Gastroesophageal sphincter (tissue), 2 donors: ENCODE results near the gene SYT1.

Experiments used
- EP300 ChIP-seq: sonication (generic); formaldehyde crosslinking; IDR thresholded peaks from one replicate; pipeline ENCODE4 v1.6.1; 2017; ENCODE audit warnings: antibody characterized with exemption, mild to moderate bottlenecking
- POLR2AphosphoS5 ChIP-seq: sonication (generic); formaldehyde crosslinking; IDR thresholded peaks from one replicate; pipeline ENCODE4 v1.6.1; 2017; ENCODE audit warnings: antibody characterized with exemption

DNA sequence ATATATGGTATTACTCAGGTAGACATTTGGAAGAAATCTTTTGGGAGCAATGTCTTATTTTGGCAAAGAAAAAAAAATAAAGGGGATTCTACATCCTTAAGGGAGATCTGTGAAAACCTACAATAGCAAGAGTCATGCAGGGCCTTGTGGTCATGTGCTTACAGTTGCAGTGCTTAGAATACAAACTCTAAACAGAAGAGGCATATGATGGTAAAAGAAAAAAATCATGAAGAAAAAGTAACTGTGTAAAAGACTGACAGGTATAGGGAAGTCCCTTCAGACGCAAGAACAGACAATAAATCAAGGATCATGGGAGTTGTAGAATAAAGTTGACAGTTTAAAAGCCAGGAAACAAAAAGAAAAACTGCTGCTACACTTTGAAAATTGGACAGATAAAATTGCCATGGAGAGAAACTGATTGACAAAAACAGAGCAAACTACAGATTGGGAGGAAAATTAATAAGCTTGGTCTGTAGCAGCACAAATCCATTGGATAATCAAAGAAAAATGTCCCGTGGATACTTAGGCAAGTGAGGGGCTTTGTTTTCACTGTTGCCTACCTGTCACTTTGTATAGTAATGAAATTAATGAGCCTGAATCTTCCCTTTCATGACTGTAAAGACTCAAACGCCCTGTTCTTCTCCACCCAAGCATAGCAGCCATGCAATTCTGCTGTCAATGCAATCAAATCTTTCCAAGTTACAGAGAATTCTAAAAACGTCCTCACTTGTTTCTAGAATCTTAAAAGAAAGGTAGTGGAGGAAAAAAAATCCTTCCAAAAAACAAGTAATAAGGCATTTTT lies 402.0 kb downstream of the SYT1 start:
- TF ChIP-seq EP300, result no peak
- TF ChIP-seq POLR2AphosphoS5, result no peak
